Hepatocyte (in vitro differentiated cells): ENCODE measurements around the gene NLGN4X.

Experiments used
- CTCF ChIP-seq: fragments of 200-600 bp; sonication (generic); IDR thresholded peaks from 2 replicates; pipeline ENCODE4 v1.5.1; 2016; ENCODE audit warnings: antibody characterized with exemption, mild to moderate bottlenecking; ENCODE audit not compliant: poor library complexity
- EZH2 ChIP-seq: fragments of 200-600 bp; sonication (generic); IDR thresholded peaks from 2 replicates; pipeline ENCODE4 v1.6.1; 2016; ENCODE audit warnings: antibody characterized with exemption, mild to moderate bottlenecking, borderline replicate concordance
- EZH2phosphoT487 ChIP-seq: fragments of 200-600 bp; sonication (generic); IDR thresholded peaks from one replicate; pipeline ENCODE4 v1.6.1; 2018; ENCODE audit warnings: antibody characterized with exemption, mild to moderate bottlenecking, low read depth, moderate library complexity; ENCODE audit not compliant: unreplicated experiment, severe bottlenecking

- TF ChIP-seq EZH2phosphoT487, result no peak
- TF ChIP-seq CTCF, result no peak
- no peak for TF ChIP-seq EZH2
Observed at GRCh38 chrX:6257025-6257424, 28.4 kb upstream of the NLGN4X start.
